ENCODE data around the gene B3GNT8. TPM values are rescaled to one million over a fixed set of nuclear protein-coding genes. Genes with fewer than 3 reads are reported as not detected.
"Not testable (repeated sequence)": the region's sequence is repeated elsewhere in the genome, so short reads cannot be mapped to it uniquely, and the experiment has no call there.

Gene B3GNT8
- total and polyA plus RNA-seq, 9 of the 15 experiments (the other 6 are each of a cell fraction or from before 2014, with no cell fraction given): 0.11 to 2.9 (median 0.65) TPM; not detected in 2

DNA sequence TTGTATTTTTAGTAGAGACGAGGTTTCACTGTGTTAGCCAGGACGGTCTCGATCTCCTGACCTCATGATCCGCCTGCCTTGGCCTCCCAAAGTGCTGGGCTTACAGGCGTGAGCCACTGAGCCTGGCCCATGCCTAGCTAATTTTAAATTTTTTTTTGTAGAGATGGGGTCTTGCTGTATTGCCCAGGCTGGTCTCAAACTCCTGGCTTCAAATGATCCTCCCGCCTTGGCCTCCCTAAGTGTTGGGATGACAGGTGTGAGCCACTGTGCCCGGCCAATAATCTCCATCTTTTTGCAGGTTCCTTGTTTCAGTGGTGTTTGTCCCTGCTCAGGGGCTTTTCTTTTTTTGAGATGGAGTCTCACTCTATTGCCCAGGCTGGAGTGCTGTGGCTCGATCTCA lies 45.6 kb downstream of the B3GNT8 start:
- WGBS (ENCODE audit: insufficient coverage, low coverage, missing lambda C conversion rate): 91% methylated on average over 7 of the region's 8 CpGs
- H3K27me3 ChIP-seq (ENCODE audit: control insufficient read depth in 2 of 2, insufficient read depth in 2 of 2, low read length in 2 of 2); H2AFZ ChIP-seq (ENCODE audit: low read depth, low read length); H3K9me1 ChIP-seq (ENCODE audit: control insufficient read depth, insufficient read depth, low read length); intact Hi-C loops (cut with micrococcal nuclease); in situ Hi-C loops (cut with MboI); H3K4me3 ChIP-seq; H3K36me3 ChIP-seq (ENCODE audit: control insufficient read depth, insufficient read depth, low read length); H3K79me2 ChIP-seq (ENCODE audit: control insufficient read depth, insufficient read depth, low read length); CTCF ChIA-PET (ENCODE audit: low intra/inter-chr PET ratio); ATAC-seq; BruUV-seq (replicated peaks); DNase-seq (ENCODE audit: extremely low read depth in 1 of 4, low spot score in 3 of 4); H3K9me3 ChIP-seq (replicated peaks; ENCODE audit: control insufficient read depth, insufficient read depth, low read depth, low read length); FAIRE-seq; H4K20me1 ChIP-seq (replicated peaks; ENCODE audit: control insufficient read depth, insufficient read depth, low read length); H3K4me2 ChIP-seq (ENCODE audit: insufficient read depth, low read length); H3K9ac ChIP-seq (ENCODE audit: insufficient read depth in 1 of 2, low read depth in 2 of 2, low read length in 2 of 2); H3K27ac ChIP-seq (ENCODE audit: extremely low read depth, low read depth, low read length): not testable (repeated sequence)
- POLR2A ChIA-PET: interaction anchor here (0.8 to 1.6 kb wide), 3 partner anchors 12 to 17 kb away, joined by 3 to 7 read pairs (median 4); partner anchors contain the start of gene B9D2
- peak; percentile 78 for TF ChIP-seq ZNF121 (CRISPR knock-in tag; conservative IDR thresholded peaks at IDR 0.05)
- peaks cover 0 to 14% of the 10 kb centered on the region in 2 experiments; a peak in 3 of 5 replicates for H3K4me1 ChIP-seq (replicated peaks in 1 of 2; ENCODE audit: control insufficient read depth in 2 of 2, insufficient read depth in 2 of 2, low read length in 2 of 2)

- BruUV-seq (replicated peaks): no TSS peak
- ChIA-PET CTCF (ENCODE audit: low intra/inter-chr PET ratio) (no interaction called here), POLR2A (interaction anchor here (0.7 to 1.7 kb wide), 2 partner anchors 9 to 11 kb away, joined by 3 to 8 read pairs; no protein-coding TSS in a partner anchor)
- Histone ChIP-seq H3K9ac (ENCODE audit: insufficient read depth in 1 of 2, low read depth in 2 of 2, low read length in 2 of 2) (0 out of 4 replicates have a peak overlapping the region, but pooled peaks of 1 of the 2 experiments have one; percentile 10), H3K9me3 (replicated peaks; ENCODE audit: control insufficient read depth, insufficient read depth, low read depth, low read length) (no peaks in the 10 kb centered on the region), H3K27ac (ENCODE audit: extremely low read depth, low read depth, low read length) (no peak overlapping the region), H3K9me1 (ENCODE audit: control insufficient read depth, insufficient read depth, low read length) (no peaks in the 10 kb centered on the region), H2AFZ (ENCODE audit: low read depth, low read length) (no peak overlapping the region), H3K4me2 (ENCODE audit: insufficient read depth, low read length) (no peak overlapping the region), H3K4me1 (replicated peaks in 1 of 2; ENCODE audit: control insufficient read depth in 2 of 2, insufficient read depth in 2 of 2, low read length in 2 of 2) (peaks cover 0 to 16% of the 10 kb centered on the region in 2 experiments; a peak in 3 of 5 replicates), H3K36me3 (ENCODE audit: control insufficient read depth, insufficient read depth, low read length) (0 out of 3 replicates have a peak, but pooled peaks cover 3% of the 10 kb centered on the region), H3K27me3 (ENCODE audit: control insufficient read depth in 2 of 2, insufficient read depth in 2 of 2, low read length in 2 of 2) (no peaks in the 10 kb centered on the region), H3K4me3 (no peak overlapping the region), H3K79me2 (ENCODE audit: control insufficient read depth, insufficient read depth, low read length) (peaks cover 2% of the 10 kb centered on the region; the same call in 1 of the 3 replicates), H4K20me1 (replicated peaks; ENCODE audit: control insufficient read depth, insufficient read depth, low read length) (no peaks in the 10 kb centered on the region)
- in situ Hi-C loops (cut with MboI) (no loop called here), intact Hi-C loops (cut with micrococcal nuclease) (no loop called here)
- FAIRE-seq: no peak
- peak; percentile 85 for ATAC-seq
- WGBS (ENCODE audit: insufficient coverage, low coverage, missing lambda C conversion rate): 60% methylated on average over 8 of the region's 9 CpGs
- peak in 3 of 4 experiments; percentile 31 to 52 (median 39) for DNase-seq (ENCODE audit: extremely low read depth in 1 of 4, low spot score in 3 of 4)
- TF ChIP-seq KAT8 (IDR thresholded peaks at IDR 0.05; ENCODE audit: low read depth) (no peak), KDM1A (IDR thresholded peaks at IDR 0.05) (peak in 1 of 2 experiments; percentile 21; a peak in 1 of 4 replicates), ZNF584 (CRISPR knock-in tag; IDR thresholded peaks at IDR 0.05; ENCODE audit: low read depth) (no peak), RBM39 (optimal IDR thresholded peaks at IDR 0.05; ENCODE audit: low read depth, low read length) (no peak), ZNF232 (CRISPR knock-in tag; IDR thresholded peaks at IDR 0.05) (no peak), ZSCAN29 (IDR thresholded peaks at IDR 0.05) (no peak), ZNF444 (CRISPR knock-in tag; IDR thresholded peaks at IDR 0.05) (no peak), ZNF609 (CRISPR knock-in tag; IDR thresholded peaks at IDR 0.05; ENCODE audit: borderline replicate concordance) (no peak), IRF2 (CRISPR knock-in tag; IDR thresholded peaks at IDR 0.05) (no peak), RBM25 (IDR thresholded peaks at IDR 0.05; ENCODE audit: low read depth, low read length, severe bottlenecking) (peak; percentile 74)
These were observed 49.0 kb downstream of the B3GNT8 start for GRCh38 chr19:41377977-41378709.

Measured in K562 (cell line).